Thyroid gland (tissue), 4 donors: ENCODE measurements around the gene PLPPR5.

Source experiments
- POLR2A ChIP-seq, 2 donors: fragments of 450-650 bp; IDR thresholded peaks; one replicate each; pipeline ENCODE4 v1.6.1; 2017; ENCODE audit warnings: antibody characterized with exemption in 2 of 2, mild to moderate bottlenecking in 2 of 2, moderate library complexity in 1 of 2
- TF ChIP-seq, protein P1 (sequence below), 6 experiments: fragments of 200-600 bp in 3 of 6; fragments of 450-650 bp in 3 of 6; sonication (generic) in 3 of 6; IDR thresholded peaks; one replicate each; pipeline ENCODE4 v1.5.1; 2016 to 2019; ENCODE audit warnings: antibody characterized with exemption in 6 of 6, mild to moderate bottlenecking in 2 of 6, inconsistent platforms in 1 of 6, moderate library complexity in 1 of 6

GRCh38 chr1:99003581-99004253 lies 944 bp downstream of the PLPPR5 start:
- TF ChIP-seq, protein P1, sequence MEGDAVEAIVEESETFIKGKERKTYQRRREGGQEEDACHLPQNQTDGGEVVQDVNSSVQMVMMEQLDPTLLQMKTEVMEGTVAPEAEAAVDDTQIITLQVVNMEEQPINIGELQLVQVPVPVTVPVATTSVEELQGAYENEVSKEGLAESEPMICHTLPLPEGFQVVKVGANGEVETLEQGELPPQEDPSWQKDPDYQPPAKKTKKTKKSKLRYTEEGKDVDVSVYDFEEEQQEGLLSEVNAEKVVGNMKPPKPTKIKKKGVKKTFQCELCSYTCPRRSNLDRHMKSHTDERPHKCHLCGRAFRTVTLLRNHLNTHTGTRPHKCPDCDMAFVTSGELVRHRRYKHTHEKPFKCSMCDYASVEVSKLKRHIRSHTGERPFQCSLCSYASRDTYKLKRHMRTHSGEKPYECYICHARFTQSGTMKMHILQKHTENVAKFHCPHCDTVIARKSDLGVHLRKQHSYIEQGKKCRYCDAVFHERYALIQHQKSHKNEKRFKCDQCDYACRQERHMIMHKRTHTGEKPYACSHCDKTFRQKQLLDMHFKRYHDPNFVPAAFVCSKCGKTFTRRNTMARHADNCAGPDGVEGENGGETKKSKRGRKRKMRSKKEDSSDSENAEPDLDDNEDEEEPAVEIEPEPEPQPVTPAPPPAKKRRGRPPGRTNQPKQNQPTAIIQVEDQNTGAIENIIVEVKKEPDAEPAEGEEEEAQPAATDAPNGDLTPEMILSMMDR (IDR thresholded peaks at IDR 0.05): no peak
- TF ChIP-seq POLR2A (IDR thresholded peaks at IDR 0.05): no peak
